ENCODE results near the gene ADGRL2. TPM values are rescaled to one million over a fixed set of nuclear protein-coding genes. Genes with fewer than 3 reads are reported as not detected.

Gene ADGRL2
- polyA plus RNA-seq, 3 donors: not detected

- H3K4me1 Mint-ChIP-seq: no peaks in the 10 kb centered on the region
- no peaks in the 10 kb centered on the region for H3K9me3 ChIP-seq (replicated peaks in 1 of 2; ENCODE audit: control insufficient read depth in 1 of 2, insufficient read depth in 1 of 2, low read length in 2 of 2)
- no peak overlapping the region for H3K4me3 Mint-ChIP-seq
- TF ChIP-seq CTCF (IDR thresholded peaks at IDR 0.05): no peak
- H3K79me2 ChIP-seq (ENCODE audit: insufficient read depth, low read length): no peaks in the 10 kb centered on the region
- H3K9ac ChIP-seq (ENCODE audit: insufficient read depth, low read length, poor library complexity, severe bottlenecking): no peak overlapping the region
- H3K27ac ChIP-seq (ENCODE audit: low read depth in 1 of 2, low read length in 2 of 2): no peak overlapping the region
- H4K20me1 ChIP-seq (ENCODE audit: insufficient read depth, low read length): no peaks in the 10 kb centered on the region
- intact Hi-C loops (cut with micrococcal nuclease): no loop called here
- no peaks in the 10 kb centered on the region for H3K27me3 ChIP-seq (ENCODE audit: control insufficient read depth in 2 of 2, insufficient read depth in 2 of 2, low read length in 2 of 2)
- H3K27ac Mint-ChIP-seq: no peak overlapping the region
- H3K27me3 Mint-ChIP-seq (ENCODE audit: low read depth in 3 of 3): no peaks in the 10 kb centered on the region
- DNase-seq: no peak
- H3K9me3 Mint-ChIP-seq: peaks cover 0 to 3% (median 0%) of the 10 kb centered on the region in 7 donors
- H3K4me2 ChIP-seq (replicated peaks; ENCODE audit: extremely low read depth, low read length, poor library complexity, severe bottlenecking): no peak overlapping the region
- no peak overlapping the region for H3K4me3 ChIP-seq (replicated peaks in 1 of 3; ENCODE audit: low read depth in 2 of 3, low read length in 3 of 3)
- no peaks in the 10 kb centered on the region for H3K4me1 ChIP-seq (ENCODE audit: control insufficient read depth in 1 of 2, insufficient read depth in 2 of 2, low read length in 2 of 2)
- 100% methylated on average over 2 of the region's 4 CpGs for WGBS (ENCODE audit: insufficient coverage)
- H2AFZ ChIP-seq (ENCODE audit: insufficient read depth, low read depth, low read length, poor library complexity, severe bottlenecking): no peak overlapping the region
- no peaks in the 10 kb centered on the region for H3K36me3 ChIP-seq (replicated peaks in 1 of 2; ENCODE audit: control insufficient read depth in 1 of 2, insufficient read depth in 2 of 2, low read length in 2 of 2)
- no peaks in the 10 kb centered on the region for H3K36me3 Mint-ChIP-seq
These were observed 128.4 kb downstream of the ADGRL2 start for GRCh38 chr1:81929106-81929505.

GRCh38 chr1:81936853-81937252, 136.1 kb downstream of the ADGRL2 start:
- no peaks in the 10 kb centered on the region for H3K27me3 Mint-ChIP-seq (ENCODE audit: low read depth in 3 of 3)
- Histone ChIP-seq H3K4me2 (replicated peaks; ENCODE audit: extremely low read depth, low read length, poor library complexity, severe bottlenecking) (no peak overlapping the region), H3K36me3 (replicated peaks in 1 of 2; ENCODE audit: control insufficient read depth in 1 of 2, insufficient read depth in 2 of 2, low read length in 2 of 2) (no peaks in the 10 kb centered on the region), H3K79me2 (ENCODE audit: insufficient read depth, low read length) (no peaks in the 10 kb centered on the region), H3K9me3 (replicated peaks in 1 of 2; ENCODE audit: control insufficient read depth in 1 of 2, insufficient read depth in 1 of 2, low read length in 2 of 2) (no peaks in the 10 kb centered on the region), H4K20me1 (ENCODE audit: insufficient read depth, low read length) (no peaks in the 10 kb centered on the region), H3K9ac (ENCODE audit: insufficient read depth, low read length, poor library complexity, severe bottlenecking) (no peak overlapping the region), H3K27me3 (ENCODE audit: control insufficient read depth in 2 of 2, insufficient read depth in 2 of 2, low read length in 2 of 2) (no peaks in the 10 kb centered on the region), H3K27ac (ENCODE audit: low read depth in 1 of 2, low read length in 2 of 2) (no peak overlapping the region), H3K4me3 (replicated peaks in 1 of 3; ENCODE audit: low read depth in 2 of 3, low read length in 3 of 3) (no peak overlapping the region), H3K4me1 (ENCODE audit: control insufficient read depth in 1 of 2, insufficient read depth in 2 of 2, low read length in 2 of 2) (no peaks in the 10 kb centered on the region), H2AFZ (ENCODE audit: insufficient read depth, low read depth, low read length, poor library complexity, severe bottlenecking) (no peak overlapping the region)
- H3K4me3 Mint-ChIP-seq: no peak overlapping the region
- no peak overlapping the region for H3K27ac Mint-ChIP-seq
- WGBS (ENCODE audit: insufficient coverage): 100% methylated on average over 2 of the region's 2 CpGs
- no peak for DNase-seq
- no peaks in the 10 kb centered on the region for H3K4me1 Mint-ChIP-seq
- no peaks in the 10 kb centered on the region for H3K36me3 Mint-ChIP-seq
- H3K9me3 Mint-ChIP-seq: peaks cover 0 to 5% (median 1%) of the 10 kb centered on the region in 7 donors
- no peak for TF ChIP-seq CTCF (IDR thresholded peaks at IDR 0.05)
- intact Hi-C loops (cut with micrococcal nuclease): no loop called here

Data from CD14-positive monocyte (primary cell).